H54 (cell line): ENCODE data around the gene ATP8B4.

Experiments
- DNase-seq: peaks from one replicate; pipeline ENCODE4 v3.0.0; 2011; ENCODE audit warnings: low spot score, mixed read lengths; ENCODE audit not compliant: insufficient read length
- FAIRE-seq: peaks from 3 replicates; lab custom pipeline; 2011; peaks lifted over from hg19 to GRCh38; lab: Jason Lieb, UNC
- POLR2A ChIP-seq: IDR thresholded peaks from 2 replicates; pipeline ENCODE4 v1.6.1; 2011; ENCODE audit warnings: low read depth, mild to moderate bottlenecking, low read length

The ATP8B4 gene

GRCh38 chr15:50018491-50018890 is 100.5 kb downstream of the ATP8B4 start:
- DNase-seq (no peak), FAIRE-seq (no peak)
- TF ChIP-seq POLR2A = no peak

GRCh38 chr15:50017522-50017921 is 101.5 kb downstream of the ATP8B4 start:
- no peak for TF ChIP-seq POLR2A
- no peak for DNase-seq
- no peak for FAIRE-seq

- TF ChIP-seq POLR2A = no peak
- FAIRE-seq (no peak), DNase-seq (no peak)
These were observed 102.1 kb downstream of the ATP8B4 start for GRCh38 chr15:50016951-50017350.

- no peak for TF ChIP-seq POLR2A
- DNase-seq (no peak), FAIRE-seq (no peak)
These were observed 106.2 kb downstream of the ATP8B4 start for GRCh38 chr15:50012790-50013189.

- DNase-seq = no peak
These were observed 109.4 kb downstream of the ATP8B4 start for GRCh38 chr15:50009634-50010033.

GRCh38 chr15:50003786-50004334 is 115.2 kb downstream of the ATP8B4 start:
- no peak for TF ChIP-seq POLR2A
- FAIRE-seq (peak; percentile 11), DNase-seq (peak; percentile 30)

More at GRCh38 chr15:50009634-50010033, 109.4 kb downstream of the ATP8B4 start:
- no peak for FAIRE-seq
- TF ChIP-seq POLR2A = no peak

- DNase-seq (no peak), FAIRE-seq (no peak)
- TF ChIP-seq POLR2A = no peak
These were observed 127.4 kb downstream of the ATP8B4 start for GRCh38 chr15:49991587-49991986.

- DNase-seq (no peak), FAIRE-seq (no peak)
- no peak for TF ChIP-seq POLR2A
These were observed 128.0 kb downstream of the ATP8B4 start for GRCh38 chr15:49990835-49991545.

GRCh38 chr15:49989498-49989897 is 129.5 kb downstream of the ATP8B4 start:
- no peak for TF ChIP-seq POLR2A
- DNase-seq = no peak
- FAIRE-seq = no peak

GRCh38 chr15:49988766-49989165 is 130.3 kb downstream of the ATP8B4 start:
- DNase-seq = no peak
- FAIRE-seq = no peak
- TF ChIP-seq POLR2A = no peak

- FAIRE-seq = no peak
- no peak for TF ChIP-seq POLR2A
- DNase-seq = no peak
These were observed 131.1 kb downstream of the ATP8B4 start for GRCh38 chr15:49987896-49988295.

GRCh38 chr15:49987198-49987785 is 131.7 kb downstream of the ATP8B4 start:
- no peak for DNase-seq
- no peak for TF ChIP-seq POLR2A
- FAIRE-seq = no peak

GRCh38 chr15:49986326-49986725 is 132.7 kb downstream of the ATP8B4 start:
- no peak for TF ChIP-seq POLR2A
- no peak for DNase-seq
- FAIRE-seq = no peak

GRCh38 chr15:49985463-49985862 is 133.6 kb downstream of the ATP8B4 start:
- no peak for DNase-seq
- no peak for FAIRE-seq
- TF ChIP-seq POLR2A = no peak

GRCh38 chr15:49984436-49984835 is 134.6 kb downstream of the ATP8B4 start:
- DNase-seq = no peak
- no peak for TF ChIP-seq POLR2A
- no peak for FAIRE-seq
